Skeletal muscle tissue (tissue), 4 donors: ENCODE results near the gene NELFA. TPM values are rescaled to one million over a fixed set of nuclear protein-coding genes. Genes with fewer than 3 reads are reported as not detected.

ENCODE experiments used
- H3K27ac ChIP-seq: one replicate; pipeline ENCODE4 v1.7.0; 2013; ENCODE audit warnings: mild to moderate bottlenecking, low read depth, low read length, inconsistent platforms
- H3K27me3 ChIP-seq, 3 donors: one replicate each; pipeline ENCODE4 v1.7.0; 2013; ENCODE audit warnings: low read length in 3 of 3; ENCODE audit not compliant: control insufficient read depth in 3 of 3, insufficient read depth in 3 of 3
- H3K36me3 ChIP-seq, 3 donors: one replicate each; pipeline ENCODE4 v1.7.0; 2013; ENCODE audit warnings: low read length in 3 of 3; ENCODE audit not compliant: control insufficient read depth in 3 of 3, insufficient read depth in 3 of 3
- H3K4me1 ChIP-seq, 3 donors: one replicate each; pipeline ENCODE4 v1.7.0; 2013; ENCODE audit warnings: low read length in 3 of 3, mild to moderate bottlenecking in 3 of 3; ENCODE audit not compliant: control insufficient read depth in 3 of 3, insufficient read depth in 3 of 3
- H3K4me3 ChIP-seq, 3 donors: one replicate each; pipeline ENCODE4 v1.7.0; 2013; ENCODE audit warnings: low read length in 3 of 3
- H3K9ac ChIP-seq, 3 donors: one replicate each; pipeline ENCODE4 v1.7.0; 2013; ENCODE audit warnings: low read length in 3 of 3, mild to moderate bottlenecking in 3 of 3, moderate library complexity in 2 of 3, low read depth in 1 of 3
- H3K9me3 ChIP-seq, 3 donors: one replicate each; pipeline ENCODE4 v1.7.0; 2013; ENCODE audit warnings: low read length in 3 of 3; ENCODE audit not compliant: control insufficient read depth in 3 of 3
- total RNA-seq: library from RNA; depleted of rRNA; stranded (reverse); fragments of >200 nt; gene quantifications from one replicate; pipeline ENCODE4 v1.2.3, GENCODE V29; 2014
- donor health status: Osteomylitis.

Gene NELFA
- total RNA-seq, 1 donor from 2014 or later: 15.1 TPM

DNA sequence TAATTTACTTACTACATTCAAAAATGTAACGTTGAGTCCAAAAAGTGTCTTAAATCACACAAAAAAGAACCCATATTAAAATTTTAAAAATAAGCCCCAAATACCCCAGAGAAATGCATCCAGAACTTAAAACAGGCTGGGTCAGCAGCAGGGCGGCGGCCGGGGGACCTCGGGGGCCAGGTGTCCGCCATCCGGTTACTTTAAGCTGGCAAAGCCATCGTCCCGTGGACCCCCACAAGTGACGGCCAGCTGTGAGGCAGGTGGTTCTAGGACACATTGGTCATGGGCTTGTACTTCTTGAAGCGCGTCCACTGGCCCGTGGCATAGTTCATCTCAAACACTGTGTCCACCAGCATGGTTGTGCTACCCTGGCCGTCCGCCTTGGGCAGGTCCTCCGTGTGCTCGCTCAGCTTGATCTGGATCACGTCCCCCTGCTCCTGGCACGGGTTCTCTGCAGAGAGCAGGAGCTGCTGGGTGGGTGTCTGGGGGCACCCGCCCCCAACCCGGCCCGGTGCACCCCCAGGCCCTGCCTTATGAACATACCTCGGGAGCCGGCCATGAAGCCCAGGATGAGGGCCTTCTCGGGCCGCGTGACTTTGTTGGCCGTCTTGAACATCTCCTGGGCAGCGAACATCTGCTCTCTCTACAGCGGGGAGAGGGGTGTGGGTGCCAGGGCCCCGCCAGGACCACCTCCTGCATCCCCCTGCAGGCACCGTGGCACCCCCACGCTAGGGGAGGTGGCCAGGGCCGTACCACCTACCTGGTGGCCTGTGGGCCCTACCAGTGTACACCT is 25.5 kb downstream of the NELFA start:
- Histone ChIP-seq H3K9me3 (no peaks in the 10 kb centered on the region), H3K27me3 (no peaks in the 10 kb centered on the region), H3K9ac (no peak overlapping the region), H3K27ac (no peak overlapping the region), H3K4me3 (no peak overlapping the region), H3K4me1 (no peaks in the 10 kb centered on the region), H3K36me3 (peaks cover 74 to 79% (median 76%) of the 10 kb centered on the region in 3 donors)

DNA sequence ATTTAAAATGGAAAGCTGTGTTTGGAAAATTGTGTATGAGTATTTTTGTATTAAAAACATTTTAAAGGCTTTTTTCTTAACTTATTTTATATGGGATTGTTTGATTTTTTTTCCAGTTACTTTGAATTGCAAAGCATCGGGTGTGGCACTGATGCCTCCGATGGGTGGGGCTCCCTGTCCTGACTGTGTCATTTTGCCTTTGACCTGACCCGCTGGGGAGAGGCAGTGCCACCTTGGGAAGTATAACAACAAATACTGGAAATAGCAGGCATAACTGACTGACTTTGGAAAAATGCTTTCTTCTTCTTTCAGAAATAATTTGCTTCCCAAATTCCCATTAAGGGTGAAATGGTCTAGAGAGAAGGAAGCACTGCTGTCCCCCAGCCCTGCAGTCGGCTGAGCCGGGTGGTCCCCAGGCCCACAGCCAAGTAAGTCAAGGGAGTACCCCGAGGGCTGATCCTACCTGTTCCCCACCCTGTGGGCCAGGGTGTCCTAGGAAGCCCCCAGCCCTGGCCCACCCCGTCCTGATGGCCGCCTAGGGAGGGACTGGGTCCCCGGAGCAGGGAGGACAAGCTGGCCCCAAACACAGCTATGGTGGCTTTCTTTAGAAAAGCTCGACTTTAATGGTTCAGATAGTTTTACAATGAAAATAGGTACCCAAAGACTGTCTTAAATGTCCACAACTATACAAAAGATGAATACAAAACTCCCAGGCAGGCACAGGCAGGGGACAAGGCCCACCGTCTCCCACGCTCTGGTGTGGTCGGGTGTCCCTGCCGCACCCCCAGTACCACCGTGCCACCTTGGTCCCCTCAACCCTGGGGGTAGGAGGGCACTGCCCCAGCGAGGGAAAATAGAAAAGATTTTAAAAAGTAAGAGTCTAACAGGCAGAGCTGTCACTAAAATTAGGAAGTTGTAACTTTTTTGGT is 26.4 kb downstream of the NELFA start:
- Histone ChIP-seq H3K27me3 (no peaks in the 10 kb centered on the region), H3K9me3 (no peaks in the 10 kb centered on the region), H3K9ac (no peak overlapping the region), H3K4me1 (no peaks in the 10 kb centered on the region), H3K27ac (no peak overlapping the region), H3K4me3 (no peak overlapping the region), H3K36me3 (peaks cover 69 to 71% (median 71%) of the 10 kb centered on the region in 3 donors)

DNA sequence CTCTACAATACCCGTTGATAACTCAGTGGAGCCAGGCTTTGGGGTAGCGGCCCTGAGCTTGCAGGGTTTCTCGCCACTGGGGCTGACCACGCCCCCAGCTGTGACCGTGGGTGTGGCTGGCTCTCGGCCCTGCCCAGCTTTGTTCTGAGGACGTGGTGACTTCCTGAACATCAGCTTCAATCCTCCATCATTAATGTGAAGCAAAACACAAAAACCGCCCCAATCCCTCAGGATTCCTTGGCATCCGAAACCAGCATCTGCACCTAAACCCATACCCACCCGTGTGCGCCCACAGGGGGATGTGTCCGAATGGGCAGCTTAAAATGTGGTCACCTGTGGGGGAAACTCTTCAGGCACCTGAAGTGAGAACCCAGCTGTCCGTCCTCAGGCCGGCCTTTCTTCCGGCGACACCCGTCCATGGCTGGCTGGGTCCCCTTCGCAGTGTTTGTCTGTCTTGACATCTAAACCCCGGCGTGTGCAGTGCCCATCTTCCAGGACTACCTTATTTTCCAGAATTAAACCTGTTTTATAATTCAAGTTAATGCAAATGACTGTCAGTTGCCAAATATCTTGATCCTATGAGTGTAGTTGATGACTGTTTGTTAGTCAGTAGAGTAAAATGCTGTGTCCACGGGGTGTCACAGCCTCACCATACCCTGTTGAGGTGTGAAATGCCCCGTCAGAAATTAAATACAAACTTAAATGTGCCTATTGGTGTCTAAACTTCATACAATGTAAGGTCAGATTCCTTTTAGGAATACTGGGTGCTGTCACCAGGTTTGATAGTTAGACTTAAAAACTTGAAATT is 27.3 kb downstream of the NELFA start:
- H3K9me3 ChIP-seq: no peaks in the 10 kb centered on the region
- no peak overlapping the region for H3K4me3 ChIP-seq
- H3K27ac ChIP-seq: no peak overlapping the region
- no peak overlapping the region for H3K9ac ChIP-seq
- peaks cover 67 to 71% (median 68%) of the 10 kb centered on the region in 3 donors for H3K36me3 ChIP-seq
- H3K27me3 ChIP-seq: no peaks in the 10 kb centered on the region
- no peaks in the 10 kb centered on the region for H3K4me1 ChIP-seq

DNA sequence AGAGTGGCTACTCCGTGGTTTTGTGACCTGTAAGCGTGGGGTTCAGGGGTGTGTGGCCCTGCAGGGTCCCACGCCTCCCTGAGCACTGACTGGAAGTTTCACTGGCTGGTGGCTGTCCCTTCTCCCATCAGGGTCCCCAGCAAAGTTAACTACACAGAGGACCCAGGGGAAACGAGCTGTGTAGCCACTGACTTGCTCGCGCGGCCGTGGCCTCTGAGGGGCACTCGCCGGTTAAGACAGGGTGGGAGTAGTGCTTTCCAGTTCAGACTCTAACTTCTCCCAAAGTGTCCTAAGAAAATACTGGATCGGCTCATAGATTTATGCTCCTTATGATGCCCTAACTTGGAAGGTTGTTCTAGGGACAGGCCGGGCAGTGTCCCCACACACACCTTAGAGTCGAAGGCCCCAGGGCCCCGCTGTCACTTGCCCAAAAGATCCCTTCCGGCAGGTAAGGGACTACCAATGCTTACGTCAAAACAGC is 28.2 kb downstream of the NELFA start:
- Histone ChIP-seq H3K27ac (no peak overlapping the region), H3K27me3 (no peaks in the 10 kb centered on the region), H3K9ac (no peak overlapping the region), H3K4me3 (no peak overlapping the region), H3K36me3 (peaks cover 66 to 72% (median 71%) of the 10 kb centered on the region in 3 donors), H3K9me3 (no peaks in the 10 kb centered on the region), H3K4me1 (no peaks in the 10 kb centered on the region)

DNA sequence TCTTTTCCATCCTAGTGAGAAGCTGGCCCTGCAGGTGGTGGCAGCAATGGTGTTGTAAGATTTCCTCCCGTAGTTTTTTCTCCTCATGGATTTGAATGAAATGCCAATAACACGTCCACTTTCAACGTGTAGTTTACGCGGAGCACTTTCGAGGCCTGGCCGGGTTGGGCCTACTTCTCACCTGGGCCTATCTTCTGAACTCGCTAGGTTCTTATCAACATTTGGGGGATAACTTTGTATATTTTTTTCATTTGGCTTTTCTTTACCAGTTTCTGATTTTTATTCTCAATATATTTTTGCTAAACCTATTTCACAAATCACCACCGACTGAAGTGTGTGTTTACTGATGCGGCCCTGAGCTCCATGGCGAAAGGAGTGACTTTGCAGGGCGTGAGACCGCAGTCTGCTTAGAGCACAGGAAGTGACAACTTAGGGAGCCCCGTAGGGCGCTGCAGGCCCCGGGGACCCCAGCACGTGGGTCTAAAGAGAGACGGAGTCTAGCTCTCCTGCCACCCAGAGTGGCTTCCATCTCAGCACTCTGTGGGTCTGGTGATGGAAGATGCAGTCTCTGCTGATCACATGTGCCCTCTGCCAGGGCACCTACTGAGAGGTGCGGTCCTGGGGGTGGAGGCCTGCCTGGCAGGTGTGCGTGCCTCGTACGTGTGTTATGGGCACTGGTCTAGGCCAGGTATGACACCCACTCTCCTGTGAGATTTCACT is 29.1 kb downstream of the NELFA start:
- Histone ChIP-seq H3K27me3 (no peaks in the 10 kb centered on the region), H3K4me1 (no peaks in the 10 kb centered on the region), H3K36me3 (peaks cover 62 to 71% (median 70%) of the 10 kb centered on the region in 3 donors), H3K9me3 (no peaks in the 10 kb centered on the region), H3K4me3 (no peak overlapping the region), H3K27ac (no peak overlapping the region), H3K9ac (no peak overlapping the region)

DNA sequence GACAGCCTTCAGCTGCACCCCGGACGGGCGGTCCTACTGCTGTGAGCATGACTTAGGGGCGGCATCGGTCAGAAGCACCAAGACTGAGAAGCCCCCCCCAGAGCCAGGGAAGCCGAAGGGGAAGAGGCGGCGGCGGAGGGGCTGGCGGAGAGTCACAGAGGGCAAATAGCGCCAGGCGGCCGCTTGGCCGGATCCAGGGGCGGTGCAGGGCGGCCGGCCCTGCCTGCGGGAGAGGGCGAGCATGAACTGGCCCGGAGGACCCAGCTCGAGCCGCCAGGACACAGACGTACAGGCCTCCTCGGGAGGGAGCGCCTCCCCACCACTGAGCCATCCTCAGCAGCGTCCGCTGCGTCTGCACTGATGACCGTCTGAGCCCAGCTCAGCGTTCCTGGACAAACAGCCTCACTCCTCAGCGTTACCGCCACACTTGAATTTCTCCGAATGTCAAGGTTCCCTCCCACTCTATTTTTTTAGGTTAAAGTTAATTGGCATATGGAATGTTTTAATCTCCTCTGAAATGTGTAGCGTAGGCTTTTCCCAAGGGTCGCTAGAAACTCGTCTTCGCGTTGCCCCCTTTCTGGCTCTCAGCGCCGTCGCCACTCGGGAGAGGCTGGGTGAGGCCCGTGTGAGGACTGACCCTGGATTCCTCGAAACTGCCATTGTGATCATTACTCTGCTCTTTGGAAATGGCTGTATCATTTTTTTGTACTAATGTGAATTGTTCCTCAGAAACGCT is 29.9 kb downstream of the NELFA start:
- H3K9ac ChIP-seq: no peak overlapping the region
- H3K4me3 ChIP-seq: no peak overlapping the region
- H3K9me3 ChIP-seq: no peaks in the 10 kb centered on the region
- H3K27ac ChIP-seq: no peak overlapping the region
- peaks cover 55 to 65% (median 64%) of the 10 kb centered on the region in 3 donors for H3K36me3 ChIP-seq
- no peaks in the 10 kb centered on the region for H3K27me3 ChIP-seq
- H3K4me1 ChIP-seq: no peaks in the 10 kb centered on the region

DNA sequence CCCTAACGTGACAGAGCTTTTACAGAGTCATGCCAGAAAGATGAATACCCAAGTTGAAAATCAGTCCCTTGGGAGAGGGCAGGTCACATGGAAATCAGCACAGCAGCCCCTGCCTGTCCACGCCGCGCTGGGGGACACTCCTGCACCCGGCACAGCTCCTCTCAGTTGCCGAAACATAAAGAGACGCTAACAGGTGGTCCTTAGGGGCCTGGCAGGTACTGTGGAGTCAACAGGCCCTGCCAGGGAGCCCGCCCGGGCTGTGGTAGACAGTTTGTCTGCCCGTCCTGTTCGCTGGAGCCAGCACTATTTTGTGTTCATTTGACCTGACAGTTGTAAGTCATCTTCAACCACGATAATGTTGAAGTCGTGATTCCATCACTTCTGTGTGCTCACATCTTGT is 30.5 kb downstream of the NELFA start:
- no peak overlapping the region for H3K27ac ChIP-seq
- no peaks in the 10 kb centered on the region for H3K27me3 ChIP-seq
- peaks cover 48 to 60% (median 57%) of the 10 kb centered on the region in 3 donors for H3K36me3 ChIP-seq
- no peak overlapping the region for H3K9ac ChIP-seq
- H3K4me1 ChIP-seq: no peaks in the 10 kb centered on the region
- H3K9me3 ChIP-seq: no peaks in the 10 kb centered on the region
- no peak overlapping the region for H3K4me3 ChIP-seq

DNA sequence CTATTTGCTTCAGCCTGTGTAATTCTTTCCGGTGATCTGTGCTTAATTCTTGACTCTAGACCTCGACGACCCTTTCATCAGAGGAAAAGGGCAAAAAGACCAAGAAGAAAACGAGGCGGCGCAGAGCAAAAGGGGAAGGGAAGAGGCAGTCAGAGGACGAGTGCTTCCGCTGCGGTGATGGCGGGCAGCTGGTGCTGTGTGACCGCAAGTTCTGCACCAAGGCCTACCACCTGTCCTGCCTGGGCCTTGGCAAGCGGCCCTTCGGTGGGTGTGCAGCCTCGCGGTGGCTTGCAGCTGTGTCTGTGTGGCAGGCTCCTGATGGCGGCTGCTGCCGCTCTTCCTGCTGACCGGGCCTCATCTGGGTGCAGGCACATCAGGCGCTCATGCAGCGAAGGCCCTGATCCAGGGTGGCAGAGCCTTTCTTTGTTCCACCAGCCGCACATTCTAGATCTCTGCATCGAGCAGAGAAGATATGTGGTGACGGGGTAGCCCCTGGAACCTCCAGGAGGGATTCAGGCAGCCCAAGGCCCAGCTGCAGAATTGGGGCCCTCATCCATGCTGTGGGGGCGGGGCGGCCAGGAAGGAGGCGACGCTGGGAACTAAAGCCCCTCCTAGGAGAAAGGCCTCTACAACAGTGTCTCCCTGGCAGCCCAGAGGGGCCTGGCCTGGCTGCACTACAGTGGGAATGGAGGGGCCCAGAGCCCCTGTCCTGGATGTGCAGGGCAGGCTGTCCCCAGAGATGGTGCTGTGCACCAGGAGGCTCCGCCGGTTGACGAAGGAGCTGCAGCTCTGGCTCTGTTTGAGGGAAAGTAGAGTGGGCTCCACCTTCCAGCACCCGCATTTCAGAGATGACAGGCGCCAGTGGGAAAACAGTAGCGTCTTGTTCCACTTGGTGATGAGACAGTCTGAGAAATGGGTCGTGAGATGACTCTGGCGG is 32.1 kb downstream of the NELFA start:
- no peak overlapping the region for H3K27ac ChIP-seq
- H3K9ac ChIP-seq: no peak overlapping the region
- H3K4me3 ChIP-seq: no peak overlapping the region
- no peaks in the 10 kb centered on the region for H3K27me3 ChIP-seq
- H3K4me1 ChIP-seq: no peaks in the 10 kb centered on the region
- H3K36me3 ChIP-seq: peaks cover 43 to 55% (median 47%) of the 10 kb centered on the region in 3 donors
- no peaks in the 10 kb centered on the region for H3K9me3 ChIP-seq
